Mesenchymal stem cell (in vitro differentiated cells and primary cell): Measurements from ENCODE around the gene UGP2.
A peak's percentile ranks its signal among the peaks of the same experiment; 100 is the strongest.

Experiments used
- DNase-seq: peaks from one replicate; pipeline ENCODE4 v3.0.0-alpha.2; 2013
- H2AFZ ChIP-seq: one replicate; pipeline ENCODE4 v1.6.1; 2013; ENCODE audit warnings: low read depth, mild to moderate bottlenecking, control low read depth, inconsistent platforms, low read length, moderate library complexity
- H2AK5ac ChIP-seq: 2 replicates; pipeline ENCODE4 v1.6.1; 2013; ENCODE audit warnings: low read length, moderate library complexity, mild to moderate bottlenecking, inconsistent platforms; ENCODE audit not compliant: severe bottlenecking
- H2BK120ac ChIP-seq: one replicate; pipeline ENCODE4 v1.6.1; 2013; ENCODE audit warnings: low read depth, mild to moderate bottlenecking, inconsistent platforms, low read length, moderate library complexity
- H2BK12ac ChIP-seq, 2 experiments: one replicate each; pipeline ENCODE4 v1.6.1; 2013; ENCODE audit warnings: inconsistent platforms in 2 of 2, low read length in 2 of 2, mild to moderate bottlenecking in 2 of 2, moderate library complexity in 2 of 2, control low read depth in 1 of 2
- H2BK15ac ChIP-seq: one replicate; pipeline ENCODE4 v1.6.1; 2013; ENCODE audit warnings: mild to moderate bottlenecking, low read depth, inconsistent platforms; ENCODE audit not compliant: poor library complexity, severe bottlenecking
- H2BK5ac ChIP-seq: 2 replicates; pipeline ENCODE4 v1.6.1; 2013; ENCODE audit warnings: low read depth, mild to moderate bottlenecking, low read length, control low read depth, inconsistent platforms; ENCODE audit not compliant: poor library complexity, severe bottlenecking
- H3K14ac ChIP-seq, 2 experiments: one replicate each; pipeline ENCODE4 v1.6.1; 2013; ENCODE audit warnings: inconsistent platforms in 2 of 2, low read length in 2 of 2, control low read depth in 1 of 2, mild to moderate bottlenecking in 1 of 2, moderate library complexity in 1 of 2
- H3K18ac ChIP-seq, 2 experiments: one replicate each; pipeline ENCODE4 v1.6.1; 2013; ENCODE audit warnings: inconsistent platforms in 2 of 2, low read length in 2 of 2, control low read depth in 1 of 2, low read depth in 1 of 2, mild to moderate bottlenecking in 1 of 2
- H3K23ac ChIP-seq, 2 experiments: one replicate each; pipeline ENCODE4 v1.6.1; 2013; ENCODE audit warnings: inconsistent platforms in 2 of 2, low read length in 2 of 2, mild to moderate bottlenecking in 2 of 2, moderate library complexity in 2 of 2, control low read depth in 1 of 2
- H3K27ac ChIP-seq: 2 replicates; pipeline ENCODE4 v1.5.1; 2013; ENCODE audit warnings: mild to moderate bottlenecking, moderate library complexity, low read length, control low read depth, inconsistent platforms; ENCODE audit not compliant: poor library complexity, severe bottlenecking
- H3K27me3 ChIP-seq, 2 experiments: 2 replicates each; pipeline versions ENCODE4 v1.6.1 to v1.7.0; 2013; ENCODE audit warnings: low read length in 2 of 2, mild to moderate bottlenecking in 2 of 2, moderate library complexity in 2 of 2, control low read depth in 1 of 2, inconsistent platforms in 1 of 2; ENCODE audit not compliant: control insufficient read depth in 1 of 2, insufficient read depth in 1 of 2
- H3K36me3 ChIP-seq, 2 experiments: 2 replicates each; pipeline versions ENCODE4 v1.6.1 to v1.7.0; 2013; ENCODE audit warnings: low read length in 2 of 2, control low read depth in 1 of 2, inconsistent platforms in 1 of 2, low read depth in 1 of 2, mild to moderate bottlenecking in 1 of 2; ENCODE audit not compliant: insufficient read depth in 2 of 2, control insufficient read depth in 1 of 2
- H3K4ac ChIP-seq, 2 experiments: one replicate each; pipeline ENCODE4 v1.6.1; 2013; ENCODE audit warnings: inconsistent platforms in 2 of 2, low read length in 2 of 2, mild to moderate bottlenecking in 2 of 2, moderate library complexity in 2 of 2, control low read depth in 1 of 2, low read depth in 1 of 2
- H3K4me1 ChIP-seq: 2 replicates; pipeline ENCODE4 v1.6.1; 2013; ENCODE audit warnings: low read depth, low read length, control low read depth; ENCODE audit not compliant: control insufficient read depth, insufficient read depth
- H3K4me2 ChIP-seq: 2 replicates; pipeline ENCODE4 v1.6.1; 2013; ENCODE audit warnings: low read length, mild to moderate bottlenecking, inconsistent platforms; ENCODE audit not compliant: poor library complexity, severe bottlenecking
- H3K4me3 ChIP-seq, 2 experiments: 2 replicates each; pipeline versions ENCODE4 v1.5.1 to v1.7.0; 2013; ENCODE audit warnings: low read length in 2 of 2, mild to moderate bottlenecking in 2 of 2, control low read depth in 1 of 2, low read depth in 1 of 2; ENCODE audit not compliant: insufficient read depth in 1 of 2
- H3K79me1 ChIP-seq: replicated peaks from 2 replicates; pipeline ENCODE4 v1.6.1; 2013; ENCODE audit warnings: mild to moderate bottlenecking, control low read depth, low read length, inconsistent platforms; ENCODE audit not compliant: poor library complexity, severe bottlenecking
- H3K9ac ChIP-seq: 2 replicates; pipeline ENCODE4 v1.7.0; 2013; ENCODE audit warnings: mild to moderate bottlenecking, low read length, moderate library complexity
- H3K9me3 ChIP-seq: 2 replicates; pipeline ENCODE4 v1.7.0; 2013; ENCODE audit warnings: mild to moderate bottlenecking, low read length; ENCODE audit not compliant: control insufficient read depth
- H4K8ac ChIP-seq: one replicate; pipeline ENCODE4 v1.6.1; 2013; ENCODE audit warnings: inconsistent platforms, mild to moderate bottlenecking, low read length, moderate library complexity
- H4K91ac ChIP-seq: one replicate; pipeline ENCODE4 v1.6.1; 2013; ENCODE audit warnings: mild to moderate bottlenecking, low read length, inconsistent platforms
- WGBS: methylation state at CpG from one replicate; pipeline ENCODE4 v1.1.7; 2013; ENCODE audit warnings: mixed read lengths; 5-methylcytosine and 5-hydroxymethylcytosine counted together

The UGP2 gene

DNA sequence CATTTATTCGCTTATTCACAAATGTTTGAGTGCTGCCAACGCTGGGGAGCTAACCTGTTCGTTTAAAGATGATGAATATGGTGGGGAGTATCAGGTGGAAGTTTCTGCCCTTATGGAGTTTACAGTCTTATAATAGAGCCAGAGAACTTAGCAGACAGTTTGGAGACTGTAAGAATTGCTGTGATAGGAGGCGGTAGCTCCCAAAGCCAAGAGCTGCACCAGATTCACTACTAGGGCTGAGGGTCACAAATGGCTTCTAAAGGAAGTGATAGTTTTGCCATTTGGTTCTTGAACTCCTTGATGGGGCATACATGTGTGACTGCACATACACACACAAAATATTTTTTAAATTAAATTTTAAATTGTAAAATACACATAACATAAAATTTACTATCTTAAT, 29.0 kb downstream of the UGP2 start:
- H3K36me3 ChIP-seq, result peaks cover 3 to 58% of the 10 kb centered on the region in 2 experiments
- H3K18ac ChIP-seq, result no peak overlapping the region
- no peak overlapping the region for H2BK120ac ChIP-seq
- DNase-seq, result no peak
- no peak overlapping the region for H4K91ac ChIP-seq
- H3K9ac ChIP-seq, result no peak overlapping the region
- no peaks in the 10 kb centered on the region for H3K4me1 ChIP-seq
- no peak overlapping the region for H2BK5ac ChIP-seq
- no peak overlapping the region for H2AFZ ChIP-seq
- no peak overlapping the region for H3K27ac ChIP-seq
- H2BK12ac ChIP-seq, result no peak overlapping the region
- no peak overlapping the region for H2AK5ac ChIP-seq
- no peaks in the 10 kb centered on the region for H3K27me3 ChIP-seq
- H4K8ac ChIP-seq, result no peak overlapping the region
- peaks cover 27% of the 10 kb centered on the region for H3K79me1 ChIP-seq
- no peak overlapping the region for H3K4me2 ChIP-seq
- no peak overlapping the region for H3K23ac ChIP-seq
- 94% methylated on average over 4 of the region's 4 CpGs for WGBS
- H3K4ac ChIP-seq, result no peak overlapping the region
- peaks cover 10% of the 10 kb centered on the region for H3K9me3 ChIP-seq
- H2BK15ac ChIP-seq, result no peak overlapping the region
- H3K14ac ChIP-seq, result no peak overlapping the region
- H3K4me3 ChIP-seq, result no peak overlapping the region

DNA sequence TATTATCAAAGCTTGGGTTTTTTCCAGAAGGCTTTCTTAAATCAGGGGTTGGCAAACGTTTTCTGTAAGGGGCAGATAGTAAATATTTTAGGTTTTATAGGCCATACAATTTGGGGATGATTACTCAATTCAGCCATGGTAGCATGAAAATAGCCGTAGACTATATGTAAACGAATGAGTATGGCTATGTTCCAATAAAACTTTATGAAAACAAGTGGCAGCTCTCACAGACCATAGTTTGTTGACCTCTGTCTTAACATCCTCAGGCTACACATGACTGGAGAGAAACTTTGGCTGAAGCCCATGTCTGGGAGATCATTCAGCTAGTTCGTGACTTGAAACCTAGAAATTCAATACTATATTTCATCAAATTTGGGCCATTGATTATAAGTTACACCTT, 30.2 kb downstream of the UGP2 start:
- H3K9ac ChIP-seq, result no peak overlapping the region
- peaks cover 10% of the 10 kb centered on the region for H3K9me3 ChIP-seq
- H4K8ac ChIP-seq, result no peak overlapping the region
- no peak overlapping the region for H3K4me2 ChIP-seq
- H3K27me3 ChIP-seq, result no peaks in the 10 kb centered on the region
- H4K91ac ChIP-seq, result no peak overlapping the region
- H3K14ac ChIP-seq, result no peak overlapping the region
- H3K79me1 ChIP-seq, result peaks cover 28% of the 10 kb centered on the region
- H2AK5ac ChIP-seq, result no peak overlapping the region
- no peak overlapping the region for H3K27ac ChIP-seq
- no peak overlapping the region for H3K4ac ChIP-seq
- no peaks in the 10 kb centered on the region for H3K4me1 ChIP-seq
- H3K4me3 ChIP-seq, result no peak overlapping the region
- no peak overlapping the region for H2BK15ac ChIP-seq
- no peak overlapping the region for H2AFZ ChIP-seq
- H3K18ac ChIP-seq, result no peak overlapping the region
- no peak for DNase-seq
- no peak overlapping the region for H3K23ac ChIP-seq
- no peak overlapping the region for H2BK120ac ChIP-seq
- H2BK12ac ChIP-seq, result no peak overlapping the region
- no peak overlapping the region for H2BK5ac ChIP-seq
- peaks cover 3 to 47% of the 10 kb centered on the region in 2 experiments for H3K36me3 ChIP-seq
- WGBS, result 84% methylated on average over 3 of the region's 4 CpGs

DNA sequence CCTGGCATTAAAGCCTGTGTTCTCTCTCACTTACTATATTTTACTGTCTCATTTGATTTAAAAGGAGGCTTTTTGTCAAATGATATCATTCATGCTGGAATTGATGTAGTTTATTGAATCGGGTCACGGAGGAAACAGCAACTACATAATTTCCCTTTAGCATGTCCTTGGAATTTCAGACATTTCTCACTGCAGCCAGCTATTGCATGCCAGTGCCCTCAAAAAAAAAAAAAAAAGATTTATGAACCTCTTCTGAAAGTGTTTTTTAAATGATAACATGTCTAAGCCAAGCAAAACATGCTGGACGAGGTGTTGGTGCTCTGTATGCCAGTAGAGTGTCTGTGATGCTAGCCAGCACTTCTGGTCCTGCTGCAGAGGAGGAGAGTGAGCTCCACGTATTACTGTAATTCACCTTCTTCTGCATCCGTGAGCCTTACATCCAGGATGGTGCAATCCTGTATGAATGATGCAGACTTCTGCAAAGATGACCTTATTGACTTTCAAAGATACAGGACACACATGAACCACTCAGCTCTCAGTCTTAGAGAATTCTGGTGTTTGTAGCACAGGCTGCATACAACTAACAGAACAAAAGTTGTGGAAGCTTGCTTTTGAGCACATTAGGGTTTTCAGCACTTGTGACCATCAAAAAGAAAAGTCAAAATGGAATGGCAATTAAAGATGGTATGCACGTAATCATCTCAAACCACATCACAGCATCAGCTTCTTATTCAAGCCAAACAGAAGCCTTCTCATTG, 31.1 kb downstream of the UGP2 start:
- H3K79me1 ChIP-seq, result peaks cover 28% of the 10 kb centered on the region
- H3K27ac ChIP-seq, result no peak overlapping the region
- no peak overlapping the region for H2BK12ac ChIP-seq
- peaks cover 3 to 48% of the 10 kb centered on the region in 2 experiments for H3K36me3 ChIP-seq
- no peak overlapping the region for H3K4me3 ChIP-seq
- H3K27me3 ChIP-seq, result no peaks in the 10 kb centered on the region
- H3K4me2 ChIP-seq, result no peak overlapping the region
- H2BK120ac ChIP-seq, result no peak overlapping the region
- no peak overlapping the region for H3K4ac ChIP-seq
- no peak overlapping the region for H2AFZ ChIP-seq
- H3K23ac ChIP-seq, result no peak overlapping the region
- no peak overlapping the region for H2BK15ac ChIP-seq
- no peak overlapping the region for H3K14ac ChIP-seq
- H4K91ac ChIP-seq, result no peak overlapping the region
- H2AK5ac ChIP-seq, result no peak overlapping the region
- no peak overlapping the region for H3K18ac ChIP-seq
- H3K9ac ChIP-seq, result no peak overlapping the region
- 96% methylated on average over 3 of the region's 6 CpGs for WGBS
- no peak overlapping the region for H4K8ac ChIP-seq
- no peak overlapping the region for H2BK5ac ChIP-seq
- peaks cover 10% of the 10 kb centered on the region for H3K9me3 ChIP-seq
- H3K4me1 ChIP-seq, result no peaks in the 10 kb centered on the region
- DNase-seq, result no peak

DNA sequence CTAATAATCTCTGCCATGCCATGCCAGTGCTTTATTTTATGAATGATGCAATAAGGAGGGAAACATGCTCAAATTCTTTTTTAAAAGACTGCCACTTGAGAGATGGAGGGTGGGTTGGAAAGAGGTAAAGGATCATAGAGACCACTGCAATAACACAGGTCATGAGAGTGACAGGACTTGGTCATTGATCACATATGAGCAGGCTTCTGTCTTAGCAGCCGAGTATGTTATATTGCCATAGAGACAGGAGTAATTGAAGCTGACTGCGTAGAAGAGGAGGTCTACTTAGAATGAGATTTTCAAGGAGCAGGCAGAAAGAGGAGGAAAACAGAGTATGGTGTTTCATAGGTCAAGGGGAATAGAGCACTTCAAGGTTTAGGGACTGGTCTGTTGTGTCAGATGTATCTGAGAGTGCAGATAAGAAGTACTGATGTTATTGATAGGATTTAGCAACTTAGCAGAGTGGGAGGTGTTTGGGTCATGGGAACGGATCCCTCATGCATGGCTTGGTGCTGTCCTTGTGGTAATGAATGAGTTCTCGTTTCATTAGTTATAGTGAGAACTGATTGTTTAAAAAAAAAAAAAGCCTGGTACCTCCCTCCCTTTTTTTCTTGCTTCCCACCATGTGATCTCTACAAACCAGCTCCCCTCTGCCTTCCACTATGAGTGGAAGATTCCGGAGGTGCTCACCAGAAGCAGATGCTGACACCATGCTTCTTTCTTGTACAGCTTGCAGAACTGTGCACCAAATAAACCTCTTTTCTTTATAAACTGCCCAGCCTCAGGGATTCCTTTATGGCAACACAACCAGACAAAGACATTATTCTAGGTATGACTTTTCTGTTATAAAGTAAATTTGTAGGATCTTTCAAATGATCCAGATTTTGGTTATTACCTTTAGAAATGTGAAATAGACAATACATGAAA, 32.8 kb downstream of the UGP2 start:
- Histone ChIP-seq H3K9me3 (peaks cover 10% of the 10 kb centered on the region), H3K4me2 (no peak overlapping the region), H2BK5ac (no peak overlapping the region), H3K79me1 (peaks cover 27% of the 10 kb centered on the region), H3K36me3 (peaks cover 6 to 48% of the 10 kb centered on the region in 2 experiments), H3K4me3 (no peak overlapping the region), H2BK12ac (no peak overlapping the region), H2BK15ac (no peak overlapping the region), H2BK120ac (no peak overlapping the region), H2AK5ac (no peak overlapping the region), H4K8ac (no peak overlapping the region), H2AFZ (no peak overlapping the region), H3K18ac (no peak overlapping the region), H4K91ac (no peak overlapping the region), H3K9ac (peak overlapping the region; percentile 69), H3K4me1 (no peaks in the 10 kb centered on the region), H3K14ac (no peak overlapping the region), H3K4ac (no peak overlapping the region), H3K27me3 (no peaks in the 10 kb centered on the region), H3K27ac (no peak overlapping the region), H3K23ac (no peak overlapping the region)
- no peak for DNase-seq
- WGBS, result 97% methylated on average over 4 of the region's 5 CpGs
